UCSD-AML1 (cell line): ENCODE results near the gene TPSG1.
A peak's percentile ranks its signal among the peaks of the same experiment; 100 is the strongest.
"Not testable (repeated sequence)": the region's sequence is repeated elsewhere in the genome, so short reads cannot be mapped to it uniquely, and the experiment has no call there.

Experiments
- DNase-seq: peaks from one replicate; lab custom pipeline; 2025; ENCODE audit not compliant: unreplicated experiment; lab: John Stamatoyannopoulos, UW

Gene TPSG1

GRCh38 chr16:1198194-1198593 lies 26.9 kb downstream of the TPSG1 start:
- no peak for DNase-seq

DNA sequence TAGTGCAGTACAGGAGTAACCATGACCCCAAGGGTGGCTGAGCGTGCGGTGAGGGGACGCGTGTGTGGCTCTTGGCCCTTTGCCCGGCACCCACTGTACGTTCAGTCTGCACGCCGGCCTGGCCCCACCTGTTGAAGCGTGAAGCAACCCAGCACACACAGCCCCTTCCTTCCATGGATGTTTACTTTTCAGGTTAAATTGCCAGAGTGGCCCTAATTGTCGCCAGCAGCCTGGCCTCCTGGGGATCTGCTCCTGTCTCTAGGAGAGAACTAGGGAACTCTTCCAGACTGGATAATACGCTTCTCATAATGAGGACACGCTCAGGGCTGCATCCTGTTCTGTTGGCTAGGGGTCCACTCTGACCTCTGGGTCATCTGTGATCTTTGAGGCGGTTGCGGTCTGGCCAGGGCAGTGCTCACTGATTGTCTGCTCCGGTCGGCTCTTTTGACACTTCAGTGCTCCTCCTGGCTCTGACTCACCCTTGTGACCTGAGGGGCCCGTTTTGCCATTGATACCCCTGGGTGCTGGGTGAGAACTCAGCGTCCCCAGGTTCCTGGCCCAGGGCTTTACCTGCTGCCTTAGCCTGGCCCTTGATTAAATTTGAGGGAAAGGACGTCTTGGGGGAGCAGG lies 27.7 kb downstream of the TPSG1 start:
- no peak for DNase-seq

- DNase-seq, result no peak
Measured at GRCh38 chr16:1196494-1196893, 28.6 kb downstream of the TPSG1 start.

DNA sequence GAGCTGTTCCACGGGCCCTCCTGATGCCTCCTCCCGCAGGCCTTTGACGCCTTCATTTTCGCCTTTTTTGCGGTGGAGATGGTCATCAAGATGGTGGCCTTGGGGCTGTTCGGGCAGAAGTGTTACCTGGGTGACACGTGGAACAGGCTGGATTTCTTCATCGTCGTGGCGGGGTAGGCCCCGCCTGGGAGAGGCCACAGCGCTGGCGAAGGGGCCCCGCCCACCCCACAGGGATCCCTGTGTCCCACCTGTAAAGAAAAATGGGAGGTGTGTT lies 29.7 kb downstream of the TPSG1 start:
- no peak for DNase-seq

DNA sequence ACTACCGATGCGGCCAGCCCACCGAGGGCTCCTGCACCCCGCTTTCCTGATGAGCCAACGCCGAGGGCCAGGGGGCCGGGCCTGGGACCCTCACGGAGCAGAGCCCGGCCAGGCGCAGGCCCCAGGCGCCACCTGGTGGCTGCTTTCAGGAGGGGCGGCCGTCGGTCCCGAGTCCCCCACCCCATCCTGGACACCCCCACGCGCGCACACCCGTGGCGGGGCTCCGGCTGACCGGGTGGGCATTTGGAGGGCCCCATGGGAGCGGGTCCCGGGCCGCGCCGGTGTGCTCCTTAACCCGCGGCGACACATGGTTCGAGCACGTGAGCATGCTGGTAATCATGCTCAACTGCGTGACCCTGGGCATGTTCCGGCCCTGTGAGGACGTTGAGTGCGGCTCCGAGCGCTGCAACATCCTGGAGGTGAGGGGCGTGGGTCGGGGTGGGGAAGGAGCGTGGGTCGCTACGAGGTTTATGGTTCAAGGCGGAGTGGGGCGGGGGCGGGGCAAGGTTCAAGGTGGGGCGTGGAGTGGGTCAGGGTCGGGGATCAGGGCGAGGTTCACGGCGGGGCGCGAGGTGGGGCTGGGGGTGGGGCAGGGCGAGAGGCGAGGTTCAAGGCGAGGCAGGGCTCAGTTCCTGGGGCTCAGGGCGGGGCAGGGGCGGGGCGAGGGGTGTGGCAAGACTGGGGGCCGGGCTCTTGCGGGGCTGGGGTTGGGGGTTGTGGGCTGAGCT lies 30.2 kb downstream of the TPSG1 start:
- peak; percentile 15 for DNase-seq

DNA sequence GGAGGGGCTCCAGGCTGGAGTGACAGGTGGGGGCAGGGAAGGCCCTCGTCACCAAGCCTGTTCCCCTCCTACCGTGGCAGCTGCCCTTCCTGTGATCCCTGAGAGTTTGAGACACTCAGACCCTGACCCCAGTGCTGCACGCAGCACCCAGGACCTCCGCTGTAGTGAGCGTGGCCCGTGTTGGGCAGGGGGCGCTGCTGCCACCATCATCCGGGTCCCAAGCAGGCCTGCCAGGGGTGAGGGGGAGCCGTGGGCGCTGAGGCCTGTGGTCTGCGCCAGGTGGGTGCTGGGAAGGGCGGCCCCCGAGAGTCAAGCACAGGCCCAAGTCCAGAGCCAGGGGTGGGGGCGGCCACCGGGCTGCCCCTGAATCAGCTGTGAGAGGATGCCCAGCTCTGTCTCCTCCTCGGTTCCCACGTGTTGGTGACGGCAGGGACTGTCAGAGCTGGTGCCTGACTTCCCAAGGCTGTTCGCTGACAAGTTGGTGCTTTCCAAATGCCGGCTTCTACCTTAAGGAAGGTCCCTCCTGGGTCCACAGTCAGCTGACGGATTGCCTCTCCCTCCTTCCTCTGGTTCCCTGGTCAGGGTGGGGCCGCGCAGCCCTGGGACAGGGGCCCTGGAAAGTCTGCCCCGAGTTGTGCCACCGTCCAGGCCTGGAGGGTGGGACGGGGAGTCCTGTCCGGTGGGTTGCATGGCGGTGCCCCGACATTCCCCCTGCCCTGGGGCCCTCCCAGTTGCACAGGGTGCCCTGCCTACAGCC lies 31.1 kb downstream of the TPSG1 start:
- no peak for DNase-seq

- no peak for DNase-seq
Measured at GRCh38 chr16:1193143-1193824, 31.8 kb downstream of the TPSG1 start.

DNA sequence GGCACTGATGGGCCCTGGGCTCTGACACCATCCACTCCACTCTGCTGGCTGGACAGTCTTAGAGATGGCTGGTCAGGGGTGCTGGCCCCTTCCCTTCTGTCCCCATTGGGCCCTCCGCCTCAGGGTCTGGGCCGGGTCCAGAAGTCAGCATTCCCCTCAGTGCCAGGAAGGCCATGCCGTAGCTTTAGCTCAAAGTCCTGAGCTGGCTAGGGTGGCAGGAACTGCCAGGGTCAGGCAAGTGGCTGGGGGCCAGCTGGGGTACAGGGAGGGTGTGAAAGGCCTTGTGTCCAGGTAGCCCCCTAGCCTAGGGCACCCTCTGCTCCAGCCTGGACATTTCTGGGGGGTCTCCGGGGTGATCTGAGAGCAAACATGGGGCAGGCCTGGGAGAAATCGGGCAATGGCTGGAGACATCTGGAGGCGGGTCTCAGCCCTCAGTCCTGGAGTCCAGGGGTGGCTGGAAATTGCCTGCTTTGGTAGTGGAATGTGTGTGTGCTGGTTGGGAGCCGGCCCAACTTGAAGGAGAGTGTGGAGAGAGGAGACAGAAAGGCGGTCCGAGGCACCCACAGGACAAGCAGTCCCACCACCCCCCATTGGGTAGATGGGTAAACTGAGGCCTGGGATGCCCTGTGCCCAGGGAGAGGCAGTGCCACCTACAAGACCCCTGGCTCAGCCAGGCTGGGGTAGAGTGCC lies 32.5 kb downstream of the TPSG1 start:
- DNase-seq, result no peak

GRCh38 chr16:1190789-1191188 lies 34.3 kb downstream of the TPSG1 start:
- DNase-seq, result not testable (repeated sequence)

DNA sequence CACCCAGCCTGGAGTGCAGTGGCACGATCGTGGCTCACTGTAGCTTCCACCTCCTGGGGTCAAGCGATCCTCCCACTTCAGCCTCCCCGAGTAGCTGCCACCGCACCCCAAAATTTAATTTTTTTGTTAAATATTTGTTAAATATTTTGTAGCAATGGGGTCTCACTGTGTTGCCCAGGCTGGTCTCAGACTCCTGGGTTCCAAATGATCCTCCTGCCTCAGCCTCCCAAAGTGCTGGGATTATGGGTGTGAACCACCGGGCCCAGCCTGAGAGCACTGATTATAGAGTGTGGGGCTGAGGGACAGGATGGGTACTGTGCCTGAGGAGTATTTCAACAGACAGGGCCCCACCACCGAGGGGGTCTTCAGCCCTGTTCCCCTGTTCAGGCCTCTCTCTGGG lies 35.6 kb downstream of the TPSG1 start:
- DNase-seq, result no peak

DNA sequence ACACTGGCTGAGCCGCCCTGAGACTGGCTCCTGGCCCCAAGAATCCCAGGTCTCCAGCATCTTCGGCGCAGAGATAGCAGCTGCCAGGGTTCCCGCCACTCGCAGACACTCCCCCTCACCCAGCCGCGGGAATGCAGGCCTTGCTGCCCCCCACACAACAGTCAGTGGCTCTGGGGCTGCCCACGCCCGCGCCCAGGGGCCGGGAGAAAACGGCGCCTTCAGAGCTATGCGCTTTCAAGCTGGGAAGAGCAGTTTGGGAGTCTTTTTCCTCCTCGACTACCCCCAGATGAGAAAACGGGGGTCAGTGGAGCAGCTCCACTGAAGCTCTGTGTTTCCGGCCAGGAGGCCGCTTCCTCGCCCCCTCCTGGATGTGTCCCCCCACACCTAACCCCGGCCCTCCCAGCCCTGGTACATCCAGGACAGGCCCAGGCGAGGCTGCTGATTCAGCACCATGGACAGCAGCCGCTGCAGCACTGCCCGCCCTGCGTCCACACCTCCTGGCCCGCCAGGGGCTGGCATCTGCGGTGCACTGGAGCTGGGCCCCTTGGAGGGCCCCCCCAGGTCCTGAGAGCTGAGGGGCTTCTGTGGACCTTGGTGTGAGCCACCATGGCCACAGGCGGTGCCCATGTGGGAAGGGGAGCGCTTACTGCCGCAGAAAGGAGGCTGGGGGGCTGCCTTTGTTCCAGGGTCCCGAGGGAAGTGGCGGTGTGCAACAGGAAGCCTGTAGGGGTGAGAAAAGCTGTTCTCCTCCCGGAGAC lies 36.5 kb downstream of the TPSG1 start:
- DNase-seq, result peak; percentile 38

DNA sequence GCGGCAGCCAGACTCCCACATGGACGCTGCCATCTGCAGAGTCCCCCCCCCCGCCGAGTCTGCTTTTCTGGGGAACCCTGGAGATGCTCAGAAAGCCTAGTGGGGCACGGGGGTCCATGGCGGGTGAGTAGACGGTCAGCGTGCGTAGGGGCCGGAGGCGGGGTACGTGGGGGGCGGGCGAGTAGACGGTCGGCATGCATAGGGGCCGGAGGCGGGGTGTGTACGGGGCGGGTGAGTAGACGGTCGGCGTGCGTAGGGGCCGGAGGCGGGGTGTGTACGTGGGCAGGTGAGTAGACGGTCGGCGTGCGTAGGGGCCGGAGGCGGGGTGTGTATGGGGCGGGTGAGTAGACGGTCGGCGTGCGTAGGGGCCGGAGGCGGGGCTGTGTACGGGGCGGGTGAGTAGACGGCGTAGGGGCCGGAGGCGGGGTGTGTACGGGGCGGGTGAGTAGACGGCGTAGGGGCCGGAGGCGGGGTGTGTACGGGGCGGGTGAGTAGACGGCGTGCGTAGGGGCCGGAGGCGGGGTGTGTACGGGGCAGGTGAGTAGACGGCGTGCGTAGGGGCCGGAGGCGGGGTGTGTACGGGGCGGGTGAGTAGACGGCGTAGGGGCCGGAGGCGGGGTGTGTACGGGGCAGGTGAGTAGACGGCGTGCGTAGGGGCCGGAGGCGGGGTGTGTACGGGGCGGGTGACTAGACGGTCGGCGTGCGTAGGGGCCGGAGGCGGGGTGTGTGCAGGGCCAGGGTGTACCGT lies 39.4 kb downstream of the TPSG1 start:
- DNase-seq, result not testable (repeated sequence)

DNA sequence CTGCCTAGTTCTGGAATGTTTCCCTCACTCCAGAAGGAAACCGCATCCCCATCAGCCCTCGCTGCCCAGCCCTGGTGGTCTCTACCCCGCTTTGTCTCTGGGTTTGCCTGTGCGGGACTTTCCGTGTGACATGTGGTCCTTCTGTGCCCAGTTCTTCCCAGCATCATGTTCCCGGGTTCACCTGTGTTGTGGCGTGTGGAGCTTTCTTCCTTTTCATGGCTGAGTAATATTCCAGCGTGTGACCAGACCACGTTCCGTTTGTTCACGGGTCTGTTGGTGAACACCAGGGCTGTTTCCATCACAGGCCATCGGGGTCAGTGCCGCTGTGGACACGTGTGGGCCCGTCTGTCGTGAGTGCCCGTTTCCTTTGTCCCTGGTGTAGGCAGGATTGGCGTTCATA lies 40.1 kb downstream of the TPSG1 start:
- DNase-seq, result no peak

- DNase-seq, result no peak
Measured at GRCh38 chr16:1184156-1184868, 40.8 kb downstream of the TPSG1 start.

GRCh38 chr16:1182950-1183907 lies 41.8 kb downstream of the TPSG1 start:
- peak; percentile 15 for DNase-seq

DNA sequence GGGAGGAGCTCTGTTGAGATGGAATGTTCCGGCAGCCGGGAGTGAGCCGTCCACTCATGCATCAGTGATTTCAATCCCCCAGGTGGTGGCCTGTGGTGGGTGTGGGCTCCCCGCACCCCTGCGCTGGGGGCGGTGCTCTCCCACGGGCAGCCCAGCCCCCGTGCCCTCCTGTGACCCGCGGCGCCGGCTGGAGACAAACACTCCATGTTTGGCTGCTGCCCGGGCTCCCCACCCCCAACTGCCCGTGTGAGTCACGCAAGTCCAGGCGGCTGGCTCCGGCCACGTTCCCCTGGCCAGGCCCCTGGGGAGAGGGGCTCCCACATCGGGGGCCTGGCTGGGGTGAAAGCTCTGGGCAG lies 42.8 kb downstream of the TPSG1 start:
- no peak for DNase-seq

DNA sequence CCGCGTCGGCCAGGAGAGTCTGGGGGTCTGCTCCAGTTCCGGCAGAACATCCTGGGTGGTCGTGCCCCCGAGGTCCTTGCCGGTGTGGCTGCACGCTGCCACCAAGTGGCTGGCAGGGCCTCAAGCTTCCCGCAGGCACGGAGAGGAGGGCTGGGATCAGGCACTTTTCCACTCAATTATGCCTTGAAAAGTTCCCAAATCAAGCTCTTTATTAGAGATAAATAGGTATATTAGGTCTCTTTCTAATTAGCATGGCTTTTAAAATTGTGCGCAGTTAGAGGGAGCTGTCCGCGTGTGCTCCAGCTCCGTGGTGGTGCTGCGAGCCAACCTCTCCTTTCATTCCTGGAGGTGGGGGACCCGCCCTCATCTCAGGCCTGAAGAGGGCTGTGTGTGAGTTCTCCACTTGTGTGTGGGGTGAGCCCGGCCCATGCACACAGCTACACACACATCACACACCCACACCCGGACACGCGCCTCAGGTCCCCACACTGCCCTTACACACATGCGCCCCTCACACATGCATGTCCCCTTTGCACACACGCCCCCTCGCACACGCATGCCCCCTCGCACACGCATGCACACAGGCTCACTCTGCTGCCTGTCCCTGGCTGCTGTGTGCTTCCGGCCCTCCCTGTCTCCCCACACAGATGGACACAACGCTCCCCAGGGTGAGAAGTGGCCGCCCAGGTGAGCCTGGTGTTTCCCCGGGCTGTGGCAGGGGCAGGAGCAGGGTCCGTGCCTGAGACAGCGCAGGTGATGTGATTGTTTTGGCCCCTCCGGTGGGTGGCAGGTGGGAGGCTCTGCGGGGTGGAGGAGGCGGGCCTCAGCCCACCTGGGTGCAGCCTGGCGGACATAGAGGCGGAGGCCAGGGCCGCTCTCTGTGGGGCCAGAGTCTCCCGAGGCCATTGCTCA lies 43.4 kb downstream of the TPSG1 start:
- DNase-seq, result no peak
